Measurements from ENCODE around the gene C1orf159.

DNA sequence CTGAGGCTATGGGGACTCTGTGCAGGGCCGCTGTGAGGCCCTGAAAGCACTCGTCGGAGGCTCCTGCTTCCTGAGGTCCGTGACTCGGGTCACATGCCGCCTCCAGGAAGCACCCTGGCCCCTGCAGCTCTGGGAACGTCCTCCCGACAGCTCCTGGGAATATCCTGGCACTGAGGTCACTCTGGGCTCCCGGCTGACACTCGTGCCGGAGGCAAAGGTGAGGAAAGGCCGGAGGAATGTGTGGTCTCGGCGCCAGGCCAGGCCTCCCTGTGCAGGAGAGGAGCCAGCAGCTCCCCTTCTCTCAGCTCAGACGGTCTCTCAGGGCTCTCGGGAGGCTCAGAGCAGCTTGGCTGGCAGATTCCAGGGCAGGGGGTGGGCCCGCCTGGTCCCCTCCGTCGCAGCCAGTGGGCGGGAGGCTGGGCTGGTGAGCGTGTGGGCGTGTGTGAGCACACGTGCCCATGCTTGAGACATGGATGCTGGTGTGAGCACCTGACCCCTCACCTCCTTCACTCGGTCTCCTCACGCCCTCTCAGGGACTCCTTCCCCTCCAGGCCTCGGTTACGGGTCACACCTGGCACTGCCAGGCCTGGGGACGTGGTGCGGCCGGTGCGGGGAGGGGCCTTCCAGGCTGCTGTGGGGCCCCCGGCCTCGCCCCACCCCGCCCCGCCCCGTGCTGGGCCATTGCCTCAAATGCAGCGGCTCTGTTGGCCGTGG lies 36.3 kb downstream of the C1orf159 start:
- TF ChIP-seq CTCF (IDR thresholded peaks at IDR 0.05; ENCODE audit: borderline replicate concordance, extremely low read depth, low read length, poor library complexity, severe bottlenecking) = no peak
- TF ChIP-seq EZH2 (IDR thresholded peaks at IDR 0.05; ENCODE audit: borderline replicate concordance, low read depth, low read length, severe bottlenecking) = no peak

Data from DND-41 (cell line).